Spleen (tissue), 7 donors: ENCODE measurements around the gene HELT.

ENCODE experiments used
- CTCF ChIP-seq, 11 experiments: fragments of 200-600 bp in 7 of 11; fragments of 450-650 bp in 4 of 11; sonication (generic) in 4 of 11; IDR thresholded peaks in 8 of 11; conservative IDR thresholded peaks in 3 of 11; 1 replicate in 7 of 11; 2 replicates in 4 of 11; pipeline versions ENCODE4 v1.4.0 to v1.8.0; 2016 to 2021; ENCODE audit warnings: antibody characterized with exemption in 11 of 11, inconsistent platforms in 4 of 11, mild to moderate bottlenecking in 1 of 11
- POLR2A ChIP-seq, 3 donors: fragments of 450-650 bp; IDR thresholded peaks; one replicate each; pipeline ENCODE4 v1.5.1; 2017; ENCODE audit warnings: antibody characterized with exemption in 3 of 3, mild to moderate bottlenecking in 1 of 3
- POLR2AphosphoS5 ChIP-seq, 3 donors: sonication (generic); formaldehyde crosslinking; IDR thresholded peaks; one replicate each; pipeline ENCODE4 v1.5.1; 2017; ENCODE audit warnings: antibody characterized with exemption in 3 of 3
- donor health status: DM: no; HTN: no; CAD: no; lungs with moderate emphysema.
- donor health status: DM: no; HTN: no; CAD: no.
- donor health status: DM: no; HTN: no; CAD: no.

GRCh38 chr4:185068837-185069236, 50.5 kb downstream of the HELT start:
- TF ChIP-seq CTCF (IDR thresholded peaks at IDR 0.05 in 8 of 11, conservative IDR thresholded peaks at IDR 0.05 in 3 of 11) (no peak), POLR2AphosphoS5 (IDR thresholded peaks at IDR 0.05) (no peak), POLR2A (IDR thresholded peaks at IDR 0.05) (no peak)
